ENCODE measurements around the gene STRIP2. TPM values are rescaled to one million over a fixed set of nuclear protein-coding genes. Genes with fewer than 3 reads are reported as not detected.
A peak's percentile ranks its signal among the peaks of the same experiment; 100 is the strongest.

Gene STRIP2
- total and polyA plus RNA-seq, 9 of the 15 experiments (the other 6 are each of a cell fraction or from before 2014, with no cell fraction given) = 10.1 to 81.8 (median 42.3) TPM

DNA sequence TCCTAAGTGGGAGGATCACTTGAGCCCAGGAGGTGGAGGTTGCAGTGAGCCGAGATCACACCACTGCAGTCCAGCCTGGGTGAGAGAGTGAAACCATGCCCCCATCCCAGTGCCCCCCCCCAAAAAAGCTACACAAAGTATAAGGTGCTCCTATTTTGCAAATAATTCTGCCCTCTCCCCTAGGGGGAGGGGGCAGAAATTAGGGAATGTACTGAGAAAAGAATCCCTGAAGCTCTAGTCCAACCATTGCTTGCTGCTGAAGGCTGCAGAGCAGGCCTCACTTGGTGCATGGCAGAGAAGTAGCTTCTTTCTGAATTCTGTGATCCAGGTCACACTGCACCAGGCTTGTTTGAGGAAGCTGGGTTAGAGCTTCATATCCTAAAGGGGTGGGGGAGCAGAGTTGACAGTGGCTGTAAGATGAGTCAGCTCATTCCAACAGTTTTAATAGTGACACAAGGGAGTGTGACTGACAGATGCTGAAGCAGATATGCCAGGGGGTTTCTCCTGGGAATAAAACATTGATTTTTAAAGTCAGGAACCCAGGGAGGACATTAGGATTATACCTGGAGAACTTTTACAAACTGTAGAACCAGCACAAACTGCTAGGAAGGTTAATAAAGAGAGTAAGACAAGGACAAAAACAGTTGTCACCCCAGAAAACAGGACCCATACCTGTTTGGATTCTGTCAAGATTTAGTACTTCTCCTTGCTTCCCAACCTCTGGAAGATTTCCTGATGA is 32.8 kb upstream of the STRIP2 start (continued):
- TF ChIP-seq KDM4B (IDR thresholded peaks at IDR 0.05; ENCODE audit: borderline replicate concordance in 2 of 2, low read depth in 1 of 2) (no peak), ZSCAN32 (CRISPR knock-in tag; IDR thresholded peaks at IDR 0.05) (no peak), BRF1 (IDR thresholded peaks at IDR 0.05; ENCODE audit: borderline replicate concordance, extremely low read depth, insufficient read length) (no peak), STAG1 (CRISPR knock-in tag; IDR thresholded peaks at IDR 0.05; ENCODE audit: borderline replicate concordance) (no peak), HES1 (IDR thresholded peaks at IDR 0.05; ENCODE audit: low read depth) (peak; percentile 87), CREB5 (CRISPR knock-in tag; IDR thresholded peaks at IDR 0.05) (no peak), JUN (IDR thresholded peaks at IDR 0.05; ENCODE audit: borderline replicate concordance, low read depth, low read length) (peak; percentile 91), JUN (CRISPR knock-in tag; IDR thresholded peaks at IDR 0.05; ENCODE audit: borderline replicate concordance) (no peak), TAF9B (IDR thresholded peaks at IDR 0.05; ENCODE audit: partially characterized antibody) (no peak), PML (IDR thresholded peaks at IDR 0.05; ENCODE audit: low read length) (peak; percentile 77), ARID3B (CRISPR knock-in tag; IDR thresholded peaks at IDR 0.05; ENCODE audit: borderline replicate concordance) (no peak), KAT8 (IDR thresholded peaks at IDR 0.05; ENCODE audit: low read depth) (no peak)
- TF ChIP-seq, protein P1, sequence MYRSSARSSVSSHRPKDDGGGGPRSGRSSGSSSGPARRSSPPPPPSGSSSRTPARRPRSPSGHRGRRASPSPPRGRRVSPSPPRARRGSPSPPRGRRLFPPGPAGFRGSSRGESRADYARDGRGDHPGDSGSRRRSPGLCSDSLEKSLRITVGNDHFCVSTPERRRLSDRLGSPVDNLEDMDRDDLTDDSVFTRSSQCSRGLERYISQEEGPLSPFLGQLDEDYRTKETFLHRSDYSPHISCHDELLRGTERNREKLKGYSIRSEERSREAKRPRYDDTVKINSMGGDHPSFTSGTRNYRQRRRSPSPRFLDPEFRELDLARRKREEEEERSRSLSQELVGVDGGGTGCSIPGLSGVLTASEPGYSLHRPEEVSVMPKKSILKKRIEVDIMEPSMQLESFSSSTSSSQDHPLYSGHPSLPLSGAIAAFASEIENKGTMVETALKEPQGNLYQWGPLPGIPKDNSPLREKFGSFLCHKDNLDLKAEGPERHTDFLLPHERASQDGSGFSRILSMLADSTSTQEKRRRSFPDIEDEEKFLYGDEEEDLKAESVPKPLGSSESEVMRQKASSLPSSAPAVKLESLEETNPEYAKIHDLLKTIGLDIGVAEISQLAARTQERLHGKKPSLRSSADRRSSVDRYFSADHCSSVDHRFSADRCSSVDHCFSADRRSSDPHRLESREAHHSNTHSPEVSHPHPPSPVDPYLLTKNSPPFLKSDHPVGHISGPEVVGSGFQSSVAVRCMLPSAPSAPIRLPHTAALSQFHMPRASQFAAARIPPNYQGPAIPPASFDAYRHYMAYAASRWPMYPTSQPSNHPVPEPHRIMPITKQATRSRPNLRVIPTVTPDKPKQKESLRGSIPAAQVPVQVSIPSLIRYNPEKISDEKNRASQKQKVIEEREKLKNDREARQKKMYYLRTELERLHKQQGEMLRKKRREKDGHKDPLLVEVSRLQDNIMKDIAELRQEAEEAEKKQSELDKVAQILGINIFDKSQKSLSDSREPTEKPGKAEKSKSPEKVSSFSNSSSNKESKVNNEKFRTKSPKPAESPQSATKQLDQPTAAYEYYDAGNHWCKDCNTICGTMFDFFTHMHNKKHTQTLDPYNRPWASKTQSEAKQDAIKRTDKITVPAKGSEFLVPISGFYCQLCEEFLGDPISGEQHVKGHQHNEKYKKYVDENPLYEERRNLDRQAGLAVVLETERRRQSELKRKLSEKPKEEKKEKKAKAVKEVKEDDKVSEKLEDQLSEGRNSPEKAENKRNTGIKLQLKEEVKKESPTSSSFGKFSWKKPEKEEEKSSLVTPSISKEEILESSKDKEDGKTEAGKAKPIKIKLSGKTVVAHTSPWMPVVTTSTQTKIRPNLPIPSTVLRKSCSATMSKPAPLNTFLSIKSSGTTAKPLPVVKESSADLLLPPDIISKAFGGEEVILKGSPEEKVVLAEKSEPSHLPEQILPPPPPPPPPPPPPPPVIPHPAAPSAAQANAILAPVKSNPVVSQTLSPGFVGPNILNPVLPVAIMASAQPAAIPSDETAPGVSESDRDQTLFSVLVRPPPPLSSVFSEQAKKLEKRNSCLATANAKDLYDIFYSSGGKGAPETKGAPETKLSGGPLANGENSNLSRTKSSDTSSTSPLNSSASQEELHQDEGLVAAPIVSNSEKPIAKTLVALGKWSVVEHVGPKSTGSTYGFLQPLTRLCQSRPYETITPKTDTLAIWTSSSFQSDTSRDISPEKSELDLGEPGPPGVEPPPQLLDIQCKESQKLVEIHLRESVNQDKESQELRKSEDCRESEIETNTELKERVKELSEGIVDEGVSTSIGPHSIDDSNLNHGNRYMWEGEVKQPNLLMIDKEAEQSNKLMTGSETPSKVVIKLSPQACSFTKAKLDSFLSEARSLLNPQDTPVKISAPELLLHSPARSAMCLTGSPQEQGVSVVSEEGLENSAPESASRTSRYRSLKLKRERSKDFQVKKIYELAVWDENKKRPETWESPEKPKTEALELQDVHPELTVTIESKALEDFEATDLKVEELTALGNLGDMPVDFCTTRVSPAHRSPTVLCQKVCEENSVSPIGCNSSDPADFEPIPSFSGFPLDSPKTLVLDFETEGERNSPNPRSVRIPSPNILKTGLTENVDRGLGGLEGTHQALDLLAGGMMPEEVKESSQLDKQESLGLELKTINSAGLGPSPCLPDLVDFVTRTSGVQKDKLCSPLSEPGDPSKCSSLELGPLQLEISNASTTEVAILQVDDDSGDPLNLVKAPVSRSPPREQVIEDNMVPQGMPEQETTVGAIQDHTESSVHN (IDR thresholded peaks at IDR 0.05; ENCODE audit: borderline replicate concordance in 1 of 2, low read depth in 1 of 2) = peak in 1 of 2 experiments; percentile 71; a peak in 1 of 4 replicates

All from K562 (cell line).